Spleen (tissue), 11 donors: ENCODE data around the gene ALG8. TPM values are rescaled to one million over a fixed set of nuclear protein-coding genes. Genes with fewer than 3 reads are reported as not detected.

Source experiments
- polyA plus RNA-seq, 3 donors: library from polyadenylated mRNA; stranded (reverse); fragments of 200-250 nt; gene quantifications; one replicate each; pipeline ENCODE4 v1.2.1, GENCODE V29; 2013
- small RNA-seq, 4 donors: library from RNA; depleted of rRNA; stranded (forward); fragments of <200 nt; gene quantifications; one replicate each; pipeline ENCODE3, GENCODE V24; 2016
- total RNA-seq, 7 donors: library from RNA; depleted of rRNA in 3 of 7; stranded (reverse); fragments of >200 nt in 3 of 7; fragmentation: NEBNext Ultra II Directional in 4 of 7; extraction: Animal tissue kit (Norgen Biotek cat#: 25700) in 4 of 7; gene quantifications; one replicate each; pipeline versions ENCODE4 v1.1.0 to v1.2.1, GENCODE V29; 2016 to 2021
- donor health status: healthy with polysubstance abuse.
- donor health status: DM: no; HTN: no; CAD: no; lungs with moderate emphysema.
- donor health status: DM: no; HTN: no; CAD: no.
- donor health status: Bipolar disorder and iron deficiency.
- donor health status: healthy.
- donor health status: DM: no; HTN: no; CAD: no.
- donor health status: DM: yes; HTN: yes; CAD: no.

Gene ALG8
- total and polyA plus RNA-seq, 10 donors: 17.4 to 35.7 (median 31.3) TPM

Small RNAs within 50 kb of the gene (small RNA-seq; reads per million reads assigned to genes)
- gene RNU6-126P: 0 reads per million in 4 donors

Other genes starting within 250 kb of the ALG8 start
- gene INTS4, start 145.0 kb downstream of the ALG8 start, total RNA-seq: 10 to 100 TPM; 40.6 to 68.5 (median 54.9) TPM
- 10 to 100 TPM; 17.7 to 27.0 (median 22.2) TPM for gene INTS4, start 145.0 kb downstream of the ALG8 start, polyA plus RNA-seq
- under 1 TPM in 5 of 7 donors, not detected in 2; 0.40 to 0.82 (median 0.69) TPM for gene KCTD14, start 116.3 kb downstream of the ALG8 start, total RNA-seq
- under 1 TPM; 0.20 to 0.44 (median 0.35) TPM for gene KCTD14, start 116.3 kb downstream of the ALG8 start, polyA plus RNA-seq
- not detected for gene THRSP, start 75.8 kb downstream of the ALG8 start, total RNA-seq
- gene THRSP, start 75.8 kb downstream of the ALG8 start, polyA plus RNA-seq: under 1 TPM in 2 of 3 donors, not detected in 1; 0.13 to 0.29 TPM
- 100 to 1,000 TPM in 2 of 7 donors, 10 to 100 TPM in 5; 44.1 to 113 (median 94.7) TPM for gene NDUFC2, start 59.8 kb downstream of the ALG8 start, total RNA-seq
- 100 to 1,000 TPM in 2 of 3 donors, 10 to 100 TPM in 1; 60.7 to 135 (median 100) TPM for gene NDUFC2, start 59.8 kb downstream of the ALG8 start, polyA plus RNA-seq
- gene KCTD21, start 49.0 kb upstream of the ALG8 start, total RNA-seq: 10 to 100 TPM in 2 of 7 donors, 1 to 10 TPM in 5; 6.0 to 13.6 (median 7.2) TPM
- gene KCTD21, start 49.0 kb upstream of the ALG8 start, polyA plus RNA-seq: 1 to 10 TPM; 1.2 to 3.4 (median 1.4) TPM
- gene USP35, start 49.3 kb upstream of the ALG8 start, total RNA-seq: 1 to 10 TPM; 5.6 to 9.5 (median 6.5) TPM
- gene USP35, start 49.3 kb upstream of the ALG8 start, polyA plus RNA-seq: 1 to 10 TPM; 1.6 to 6.5 (median 1.6) TPM